GM19240 (cell line): ENCODE measurements around the gene IFIT5.
"Not testable (repeated sequence)": the region's sequence is repeated elsewhere in the genome, so short reads cannot be mapped to it uniquely, and the experiment has no call there.

Experiments used
- DNase-seq: peaks from one replicate; pipeline ENCODE4 v3.0.0; 2011; ENCODE audit warnings: low spot score; ENCODE audit not compliant: insufficient read length

IFIT5 gene, protein sequence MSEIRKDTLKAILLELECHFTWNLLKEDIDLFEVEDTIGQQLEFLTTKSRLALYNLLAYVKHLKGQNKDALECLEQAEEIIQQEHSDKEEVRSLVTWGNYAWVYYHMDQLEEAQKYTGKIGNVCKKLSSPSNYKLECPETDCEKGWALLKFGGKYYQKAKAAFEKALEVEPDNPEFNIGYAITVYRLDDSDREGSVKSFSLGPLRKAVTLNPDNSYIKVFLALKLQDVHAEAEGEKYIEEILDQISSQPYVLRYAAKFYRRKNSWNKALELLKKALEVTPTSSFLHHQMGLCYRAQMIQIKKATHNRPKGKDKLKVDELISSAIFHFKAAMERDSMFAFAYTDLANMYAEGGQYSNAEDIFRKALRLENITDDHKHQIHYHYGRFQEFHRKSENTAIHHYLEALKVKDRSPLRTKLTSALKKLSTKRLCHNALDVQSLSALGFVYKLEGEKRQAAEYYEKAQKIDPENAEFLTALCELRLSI

DNA sequence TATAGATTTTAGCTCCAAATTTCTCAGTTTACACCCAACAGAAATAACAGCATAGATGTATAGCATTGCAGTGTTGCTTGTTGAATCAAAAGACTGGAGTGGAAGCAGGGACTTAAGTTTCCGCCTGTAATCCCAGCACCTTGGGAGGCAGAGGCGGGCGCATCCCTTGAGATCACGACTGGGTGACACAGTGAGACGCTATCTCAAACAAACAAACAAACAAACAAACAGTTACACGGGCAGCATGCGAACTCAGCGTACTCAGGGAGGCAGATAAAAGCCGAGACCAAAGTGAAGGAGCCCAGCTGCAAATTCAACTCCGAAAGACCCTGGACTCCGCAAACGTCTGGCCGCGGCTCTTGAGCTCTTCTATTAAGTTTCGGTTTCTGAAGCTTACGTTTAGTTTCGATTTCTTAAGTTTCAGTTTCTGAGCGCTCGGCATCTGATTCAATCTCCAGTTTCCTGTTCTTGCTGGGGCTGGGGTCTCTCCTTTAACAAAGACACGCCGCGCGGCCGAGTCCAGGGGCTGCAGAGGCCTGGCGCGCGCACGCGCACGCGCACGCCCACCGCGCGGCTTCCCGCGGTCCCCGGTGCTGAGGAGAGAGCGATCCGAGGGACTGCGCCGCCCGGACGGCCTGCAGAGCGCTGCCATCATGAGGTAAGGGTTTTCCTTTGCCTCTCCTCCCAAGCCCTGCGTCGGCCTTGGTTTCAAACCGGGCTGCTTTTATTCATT lies at the start of gene IFIT5:
Gene IFIT5 (plus strand): TSS at position 423 of the 733 bp plus-strand sequence. CDS start 231 bp downstream, at position 654.
- DNase-seq, result peak; percentile 47

DNA sequence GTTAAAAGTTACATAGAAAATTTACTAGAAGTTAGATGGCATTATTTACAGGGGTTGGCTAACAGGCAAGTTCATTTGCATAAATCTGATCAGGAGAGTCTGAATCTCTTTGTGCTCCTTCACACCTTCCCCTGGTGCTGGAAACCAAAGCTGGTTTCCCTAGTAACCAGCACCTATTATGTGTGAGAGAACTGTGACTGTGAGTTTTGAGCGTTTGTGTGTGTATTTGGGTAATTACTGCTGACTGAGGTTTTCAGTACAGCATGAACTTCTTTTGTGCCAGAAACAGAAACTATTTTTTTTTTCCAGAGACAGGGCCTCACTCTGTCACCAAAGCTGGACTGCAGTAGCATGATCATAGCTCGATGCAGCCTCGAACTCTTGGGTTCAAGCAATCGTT lies 46.8 kb upstream of the IFIT5 start:
- peak; percentile 35 for DNase-seq

DNA sequence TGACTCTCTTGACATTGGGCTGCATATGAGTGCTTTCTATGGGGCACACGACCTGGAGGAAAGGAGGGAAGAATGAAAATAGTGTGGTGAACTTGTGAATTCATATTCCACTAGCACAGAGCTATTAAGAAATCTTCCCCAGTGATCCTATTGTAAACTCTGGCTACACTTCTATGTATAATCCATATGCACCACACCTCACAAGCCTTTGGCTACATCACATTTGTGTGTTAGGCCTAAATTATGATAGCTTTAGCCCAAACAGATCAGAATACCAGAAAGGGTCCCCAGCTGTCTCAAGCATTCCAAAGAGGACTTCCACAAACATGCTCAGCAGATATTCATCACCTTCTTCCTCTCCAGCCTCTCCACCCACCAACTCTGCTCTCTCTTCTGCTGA lies 46.2 kb upstream of the IFIT5 start:
- no peak for DNase-seq

DNA sequence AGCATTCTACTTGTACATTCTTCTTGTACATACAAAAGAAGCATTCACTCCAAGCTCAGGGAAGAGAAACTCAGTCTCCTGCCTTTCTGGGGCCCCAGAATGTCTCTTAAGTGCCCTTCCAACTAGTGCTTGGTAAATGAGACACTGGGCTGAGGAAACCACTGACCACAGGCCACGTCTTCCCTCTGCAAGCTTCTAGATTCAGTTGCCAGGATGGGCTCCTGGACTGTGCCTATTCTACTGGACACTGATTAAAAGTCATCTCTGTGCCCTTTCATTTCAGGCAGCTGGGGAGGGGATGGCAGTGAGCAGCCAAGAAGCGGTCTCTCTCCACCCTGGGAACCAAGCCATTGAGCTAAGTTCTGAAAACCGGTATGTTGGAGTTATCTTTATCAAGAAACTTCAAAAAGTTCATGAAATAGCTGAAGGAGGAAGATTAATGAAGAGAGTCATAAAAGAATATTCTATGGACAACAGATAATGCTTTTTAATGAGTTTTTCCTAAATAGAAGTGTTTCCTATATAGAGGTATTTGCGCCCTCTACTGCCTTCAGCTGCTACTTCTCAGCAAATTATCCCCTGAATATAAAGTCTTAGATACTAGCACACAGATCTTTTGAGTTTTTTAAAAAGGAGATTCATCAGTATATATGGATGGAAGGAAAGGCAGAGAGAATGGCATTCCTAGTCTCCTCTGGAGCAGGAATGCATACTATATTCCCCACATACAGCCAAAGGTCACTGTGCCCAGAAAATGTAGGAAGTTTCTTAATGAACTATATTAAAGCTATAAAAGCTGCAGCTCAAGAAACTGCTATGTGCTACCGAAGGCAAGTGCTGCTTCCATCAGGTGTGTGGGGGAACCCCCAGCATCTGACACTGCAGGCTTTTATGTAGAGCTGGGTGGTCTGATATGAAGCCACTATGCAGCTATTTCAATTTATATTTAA lies 44.9 kb upstream of the IFIT5 start:
- DNase-seq, result no peak

DNA sequence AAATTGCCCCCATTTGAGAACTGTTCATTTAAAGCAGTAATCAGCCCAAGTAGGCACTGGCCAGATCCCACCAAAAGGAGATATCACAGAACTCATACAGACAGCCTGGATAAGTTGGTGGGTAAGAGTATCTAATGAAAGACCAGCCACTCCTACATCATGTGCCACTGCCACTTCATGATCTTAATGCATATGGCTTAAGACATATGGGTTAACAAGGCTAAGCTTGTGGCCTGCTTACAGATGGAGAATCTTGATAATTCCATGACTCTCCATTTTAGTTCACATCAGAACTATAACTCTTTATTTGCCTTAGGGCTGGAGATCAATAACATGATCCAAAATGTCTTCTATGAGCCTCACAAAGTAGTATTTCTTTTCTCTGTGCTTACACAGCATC lies 43.3 kb upstream of the IFIT5 start:
- no peak for DNase-seq

DNA sequence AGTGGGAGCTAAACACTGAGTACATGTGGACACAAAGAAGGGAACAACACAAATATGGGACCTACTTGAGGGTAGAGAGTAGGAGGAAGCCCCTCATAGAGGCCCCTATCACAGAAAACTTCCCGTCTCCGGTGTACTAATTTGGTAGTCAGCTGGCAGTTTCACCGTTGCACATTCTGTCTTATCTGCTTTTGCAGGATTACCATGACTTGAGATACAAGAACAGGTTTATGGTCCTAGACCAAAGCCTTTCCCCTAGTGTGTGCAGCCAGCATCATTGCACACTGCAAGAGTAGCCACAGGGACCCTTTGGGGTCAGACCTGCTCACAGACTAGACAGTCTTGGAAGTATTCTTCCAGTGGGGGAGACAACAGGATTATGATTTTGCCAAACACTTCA lies 42.4 kb upstream of the IFIT5 start:
- no peak for DNase-seq

DNA sequence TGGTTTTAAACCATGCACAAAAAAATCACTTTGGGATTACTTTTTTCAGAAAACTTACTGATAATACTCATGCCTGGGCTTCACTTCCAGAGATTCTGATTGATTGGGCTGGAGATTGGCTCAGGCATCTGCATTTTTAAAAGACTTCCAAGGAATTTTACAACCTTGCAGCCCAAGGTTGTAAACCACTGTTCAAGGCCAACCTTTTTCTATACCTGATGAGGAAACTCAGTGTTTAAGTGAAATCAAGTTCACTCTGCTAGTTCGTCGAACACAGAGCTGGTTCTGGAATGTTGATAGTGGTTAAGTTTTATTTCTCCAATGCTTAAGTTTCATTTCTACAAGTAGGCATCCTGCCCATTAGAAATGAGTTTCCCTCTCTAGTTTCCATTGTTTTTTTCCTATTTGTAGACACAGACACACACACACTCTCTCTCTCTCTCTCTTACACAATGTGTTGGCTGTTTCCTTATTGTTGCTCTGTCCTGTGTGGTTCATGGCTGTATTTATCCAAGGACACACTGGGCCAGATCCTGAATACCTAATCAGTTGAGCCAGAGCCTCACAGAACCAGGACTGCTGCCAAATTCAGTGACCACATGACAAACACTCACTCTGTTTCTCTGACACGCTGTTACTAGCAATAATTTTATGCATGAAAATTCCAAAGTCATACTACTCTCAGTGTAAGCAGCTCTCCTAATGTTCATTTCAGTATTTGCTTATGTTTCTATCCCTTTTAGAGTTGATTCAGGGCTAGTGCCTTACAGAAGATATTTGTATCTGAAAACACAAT lies 40.3 kb upstream of the IFIT5 start:
- no peak for DNase-seq

DNA sequence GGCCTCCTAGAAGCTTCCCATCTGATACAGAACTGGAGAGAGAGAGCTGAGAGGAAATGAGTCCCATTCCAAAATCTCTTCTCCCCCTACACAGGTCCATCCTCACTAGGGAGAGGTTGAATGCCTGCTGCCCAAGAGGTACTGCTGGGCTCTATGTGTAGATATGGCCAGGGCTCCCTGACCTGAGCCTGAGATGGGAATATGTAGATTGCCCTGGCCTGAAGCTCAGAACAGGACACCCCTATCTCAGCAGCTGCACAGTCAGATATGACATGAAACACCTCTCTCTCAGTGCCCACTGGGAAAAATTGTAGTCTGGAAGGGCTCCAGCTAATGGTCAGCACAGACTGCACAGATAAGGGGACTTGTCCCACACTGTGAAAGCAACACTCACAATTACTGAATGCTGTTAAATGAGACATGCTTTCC lies 39.6 kb upstream of the IFIT5 start:
- DNase-seq, result no peak

DNA sequence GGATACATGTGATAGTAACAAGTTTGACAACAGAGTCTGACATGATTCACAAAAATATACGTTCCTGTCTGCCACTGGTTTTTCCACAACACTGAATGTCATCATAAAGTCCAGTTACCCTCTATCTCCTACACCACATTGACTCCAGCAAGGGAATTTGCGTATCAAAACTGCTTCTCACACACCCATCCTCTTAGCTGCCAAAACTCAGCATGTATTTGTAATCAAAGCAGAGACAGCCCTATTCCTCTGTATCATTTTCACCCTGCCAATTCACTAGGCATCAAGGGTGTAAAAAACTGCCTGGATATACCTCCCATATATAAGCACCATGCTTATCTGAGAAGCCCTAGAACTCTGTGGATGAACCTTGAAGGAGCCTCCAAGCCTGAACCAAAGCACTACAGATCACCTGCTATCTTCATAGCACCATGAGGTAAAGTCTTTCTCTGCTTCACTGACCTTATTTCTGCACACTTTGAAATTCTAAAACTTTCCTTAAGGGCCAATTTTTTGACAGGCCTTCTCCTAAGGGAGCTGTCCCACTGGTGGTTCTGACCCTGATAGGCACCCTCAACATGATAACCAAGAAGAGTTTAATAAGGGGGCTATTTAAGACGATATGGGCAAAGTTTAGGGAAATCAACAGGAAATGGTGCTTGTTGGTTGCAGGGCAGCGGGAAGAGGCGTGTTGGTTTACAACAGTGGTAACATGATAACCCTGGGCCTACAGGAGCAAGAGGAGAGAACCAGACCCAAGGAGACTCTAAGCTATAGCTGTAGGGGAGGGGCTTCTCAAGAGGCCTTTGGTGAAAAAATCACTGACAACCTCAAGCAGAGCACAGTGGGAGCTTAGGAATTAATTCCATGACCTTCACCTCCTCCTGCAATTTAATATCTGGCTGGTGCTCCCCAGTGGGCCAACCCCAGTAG lies 36.4 kb upstream of the IFIT5 start, which contains the start of gene IFIT1B:
Gene IFIT1B (plus strand): TSS at position 352 of the 933 bp plus-strand sequence. CDS start 80 bp downstream, at position 432.
- DNase-seq, result no peak

DNA sequence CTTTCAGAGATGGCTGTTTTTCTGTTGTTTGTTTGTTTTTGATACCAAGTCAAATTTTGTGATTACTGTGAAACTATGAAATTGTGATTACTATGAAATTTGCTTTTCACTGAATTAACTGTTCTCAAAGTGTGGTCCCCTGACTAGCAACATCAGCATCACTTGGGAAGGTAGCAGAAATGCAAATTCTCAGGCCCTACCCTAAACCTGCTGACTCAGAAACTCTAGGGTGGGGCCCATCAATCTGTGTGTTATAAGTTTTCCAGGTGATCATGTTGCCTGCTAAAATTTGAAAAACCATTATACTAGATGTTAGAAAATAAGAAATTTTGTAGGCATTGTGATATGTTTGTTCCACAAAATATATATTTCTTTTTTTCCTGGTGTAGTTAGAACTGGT lies 35.3 kb upstream of the IFIT5 start:
- DNase-seq, result no peak

DNA sequence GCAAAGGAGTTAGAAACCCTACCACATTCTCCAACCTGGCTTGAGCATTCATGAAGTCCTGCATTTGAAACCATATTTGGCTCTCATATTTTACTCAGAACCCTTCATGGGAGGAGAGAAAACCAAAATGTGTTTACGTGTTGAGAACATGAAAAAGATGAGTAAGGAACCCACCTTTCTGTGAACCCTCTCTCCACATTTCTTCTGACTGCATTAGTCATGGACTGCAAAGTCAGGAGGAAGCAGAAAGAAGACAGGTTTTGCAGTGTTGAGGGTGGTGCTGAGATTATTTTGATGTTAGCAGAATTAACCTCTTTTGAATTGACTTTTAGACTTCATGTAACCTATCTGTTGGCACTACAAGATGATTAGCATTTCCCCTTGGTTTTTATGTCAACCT lies 31.6 kb upstream of the IFIT5 start:
- no peak for DNase-seq

DNA sequence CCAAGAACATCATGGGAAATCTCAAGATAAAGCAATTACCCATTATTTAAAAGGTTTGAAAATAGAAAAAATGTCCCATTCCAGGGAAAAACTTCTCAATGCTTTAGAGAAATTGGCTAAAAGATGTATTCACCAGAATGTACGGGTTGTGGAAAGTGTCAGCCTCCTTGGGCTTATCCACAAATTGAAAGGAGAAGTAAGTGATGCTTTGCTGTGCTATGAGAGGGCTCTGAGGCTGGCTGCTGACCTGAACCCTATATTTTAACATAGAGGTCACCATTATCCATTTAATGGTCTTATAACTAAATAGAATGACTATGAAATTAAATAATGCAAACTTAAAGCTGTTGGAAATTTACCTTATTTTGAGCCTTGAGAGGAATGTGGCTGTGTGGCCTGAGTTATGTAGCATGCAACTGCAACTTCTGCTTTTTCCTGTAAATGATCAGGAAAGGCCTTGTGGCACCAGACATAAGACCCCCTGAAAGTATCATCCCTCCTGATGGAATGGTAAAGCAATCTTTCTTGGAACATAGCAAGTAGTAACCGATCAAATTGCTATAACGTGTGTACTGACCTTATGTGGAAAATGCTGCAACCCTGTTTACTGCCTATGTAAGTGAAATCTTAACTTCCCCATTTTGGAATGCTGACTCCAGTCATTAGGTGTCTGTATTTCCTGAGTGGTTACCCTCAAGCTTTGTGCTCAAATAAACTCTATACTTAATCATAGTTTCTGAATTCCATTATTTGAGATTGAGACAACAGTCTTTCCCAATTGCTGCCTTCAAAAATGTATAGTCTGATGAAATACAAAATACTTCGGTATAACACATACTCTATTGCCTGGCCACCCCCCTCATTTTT lies 29.7 kb upstream of the IFIT5 start:
- DNase-seq, result no peak

DNA sequence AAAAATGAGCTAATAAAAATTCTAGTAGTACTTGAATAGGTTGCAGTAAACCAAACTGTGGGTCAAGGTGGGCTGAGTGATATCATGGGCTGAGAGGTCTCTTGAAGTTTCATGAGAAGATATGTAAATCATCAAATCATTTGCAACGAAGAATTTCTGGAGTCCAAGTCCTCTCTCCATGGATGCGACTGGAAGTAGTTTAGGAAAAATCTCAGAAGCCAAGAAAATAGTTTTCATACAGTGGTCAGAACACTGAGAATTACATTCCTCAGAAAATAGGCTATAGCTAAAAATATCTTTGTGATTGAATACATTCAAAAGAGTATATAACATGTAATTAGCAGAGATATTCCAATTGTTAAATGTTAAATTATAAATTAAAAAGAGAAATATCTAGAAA lies 25.6 kb upstream of the IFIT5 start:
- DNase-seq, result no peak

DNA sequence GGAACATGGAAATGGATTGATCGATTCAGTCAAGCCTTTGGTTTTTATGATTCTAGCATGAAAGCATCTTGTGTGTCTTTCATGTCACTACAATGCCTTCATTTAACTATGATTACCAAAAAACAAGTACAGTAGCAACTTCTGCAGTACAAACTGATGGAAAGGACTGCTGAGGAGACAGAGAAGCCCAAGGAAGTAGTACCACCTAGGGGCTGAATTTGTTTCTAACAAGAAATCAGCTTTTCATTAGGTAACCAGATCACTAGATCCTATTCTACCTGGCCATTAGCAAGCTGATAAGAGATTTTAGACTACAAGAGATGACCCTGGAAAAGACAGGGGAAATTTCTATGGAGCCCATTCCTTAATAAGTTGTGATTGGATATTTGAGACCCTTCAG lies 25.1 kb upstream of the IFIT5 start:
- DNase-seq, result no peak

DNA sequence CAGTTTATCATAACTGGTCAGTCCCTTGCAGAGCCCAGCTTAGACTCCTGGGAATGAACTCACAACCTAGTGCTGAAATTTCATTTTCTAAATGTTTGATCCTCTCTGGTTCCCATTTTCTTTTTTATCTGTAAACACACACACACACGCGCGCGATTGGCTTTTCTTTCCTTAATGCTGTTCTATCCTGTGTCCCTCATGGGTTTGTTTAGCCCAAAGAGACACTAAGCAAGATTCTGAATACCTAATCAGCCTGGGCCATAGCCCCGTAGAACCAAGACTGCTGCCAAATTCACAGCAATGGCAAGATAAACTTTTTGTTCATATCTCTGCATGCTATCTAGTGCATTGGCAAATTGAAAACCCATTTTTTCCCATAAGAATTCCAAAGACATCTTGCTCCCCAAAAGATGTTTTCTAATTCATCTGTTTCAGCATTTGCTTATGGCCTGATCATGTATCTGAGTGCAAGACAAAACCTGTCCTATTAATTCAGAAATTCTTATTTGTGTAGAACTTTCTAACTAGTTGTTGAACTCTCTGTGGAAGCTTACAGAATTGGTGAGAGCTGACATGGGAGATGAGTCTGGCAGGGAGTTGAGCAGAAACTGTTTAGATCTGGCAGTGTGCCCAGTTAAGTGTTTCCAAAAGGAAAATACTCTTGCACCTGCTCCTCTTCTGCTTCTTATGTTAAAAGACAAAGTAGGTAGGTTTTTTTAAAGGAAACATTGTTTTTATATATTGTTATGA lies 23.7 kb upstream of the IFIT5 start:
- no peak for DNase-seq

DNA sequence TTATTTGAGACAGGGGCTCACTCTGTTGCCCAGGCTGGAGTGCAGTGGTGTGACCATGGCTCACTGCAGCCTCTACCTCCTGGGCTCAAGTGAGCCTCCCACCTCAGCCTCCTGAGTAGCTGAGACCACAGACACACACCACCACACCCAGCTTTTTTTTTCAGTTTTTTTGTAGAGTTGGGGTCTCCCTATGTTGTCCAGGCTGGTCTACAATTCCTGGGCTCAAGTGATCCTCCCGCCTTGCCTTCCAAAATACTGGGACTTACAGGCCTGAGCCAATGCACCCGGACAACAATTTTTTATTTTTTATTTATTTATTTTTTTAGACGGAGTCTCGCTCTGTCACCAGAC lies 23.2 kb upstream of the IFIT5 start:
- DNase-seq, result not testable (repeated sequence)

DNA sequence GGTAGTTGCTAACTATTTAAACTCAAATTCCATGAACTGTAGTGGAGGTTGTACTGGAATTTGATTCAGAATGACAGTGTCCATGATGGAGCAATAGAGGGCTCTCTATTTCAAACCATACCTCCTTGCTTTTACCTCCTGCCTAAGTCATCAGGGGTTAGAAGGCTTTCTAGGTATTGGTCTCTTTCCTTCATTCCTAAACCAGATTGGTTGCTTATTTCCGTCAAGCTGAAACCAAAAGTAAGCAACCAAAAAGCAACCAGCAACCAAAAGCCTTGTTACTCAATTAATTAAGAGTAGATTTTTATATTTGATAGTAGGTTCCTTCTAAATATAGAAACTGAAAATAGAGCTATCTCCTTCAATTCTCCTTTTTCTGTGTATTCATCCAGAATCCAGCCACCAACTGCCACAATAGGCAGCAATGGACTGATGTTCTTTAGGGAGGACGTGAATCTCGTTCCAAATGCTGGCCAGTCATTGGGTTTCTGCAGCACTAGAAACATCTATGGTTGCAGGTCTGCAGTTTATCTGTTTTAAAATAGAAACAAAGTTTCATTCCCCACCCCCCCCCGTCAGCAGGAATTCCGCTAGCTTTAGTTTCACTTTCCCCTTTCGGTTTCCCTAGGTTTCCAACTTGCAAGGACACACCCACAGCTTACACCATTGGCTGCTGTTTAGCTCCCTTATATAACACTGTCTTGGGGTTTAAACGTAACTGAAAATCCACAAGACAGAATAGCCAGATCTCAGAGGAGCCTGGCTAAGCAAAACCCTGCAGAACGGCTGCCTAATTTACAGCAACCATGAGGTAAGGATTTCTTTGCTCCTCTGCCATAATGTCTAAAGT lies 22.2 kb upstream of the IFIT5 start, which contains the start of gene IFIT1:
Gene IFIT1 (plus strand): TSS at position 717 of the 850 bp plus-strand sequence. CDS start 90 bp downstream, at position 807.
- peak; percentile 36 for DNase-seq
